SH-SY5Y (cell line): ENCODE measurements around the gene DIDO1.

Experiments used
- GATA2 ChIP-seq: IDR thresholded peaks from 2 replicates; pipeline ENCODE4 v1.6.1; 2011; ENCODE audit warnings: mild to moderate bottlenecking, low read depth, low read length
- GATA3 ChIP-seq: IDR thresholded peaks from 2 replicates; pipeline ENCODE4 v1.6.1; 2011; ENCODE audit warnings: low read depth, mild to moderate bottlenecking, low read length, moderate library complexity

- TF ChIP-seq GATA2 (no peak), GATA3 (no peak)
These were observed 75.9 kb downstream of the DIDO1 start for GRCh38 chr20:62850333-62850974.
